ENCODE measurements around the gene FNDC5.

The FNDC5 gene

DNA sequence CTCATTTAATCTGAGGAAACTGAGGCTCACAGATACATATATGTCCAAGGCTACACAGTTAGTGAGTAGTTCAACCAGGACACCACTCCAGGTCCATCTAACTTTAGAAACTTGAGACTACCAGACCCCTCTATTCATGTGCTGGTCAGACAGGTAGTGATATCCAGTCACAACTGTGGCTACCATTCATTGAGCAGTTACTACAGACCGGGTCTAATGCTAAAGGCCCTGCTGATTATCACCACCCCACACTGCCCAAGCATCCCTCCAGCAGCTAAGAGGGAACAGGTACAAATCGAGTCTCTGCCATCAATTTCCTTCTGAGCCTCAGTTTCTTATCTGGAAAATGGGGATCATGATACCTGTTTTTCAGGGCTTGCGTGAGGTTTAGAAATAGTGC, 20.9 kb upstream of the FNDC5 start:
- TF ChIP-seq ZFX (IDR thresholded peaks at IDR 0.05) = no peak
- TF ChIP-seq, protein P1, sequence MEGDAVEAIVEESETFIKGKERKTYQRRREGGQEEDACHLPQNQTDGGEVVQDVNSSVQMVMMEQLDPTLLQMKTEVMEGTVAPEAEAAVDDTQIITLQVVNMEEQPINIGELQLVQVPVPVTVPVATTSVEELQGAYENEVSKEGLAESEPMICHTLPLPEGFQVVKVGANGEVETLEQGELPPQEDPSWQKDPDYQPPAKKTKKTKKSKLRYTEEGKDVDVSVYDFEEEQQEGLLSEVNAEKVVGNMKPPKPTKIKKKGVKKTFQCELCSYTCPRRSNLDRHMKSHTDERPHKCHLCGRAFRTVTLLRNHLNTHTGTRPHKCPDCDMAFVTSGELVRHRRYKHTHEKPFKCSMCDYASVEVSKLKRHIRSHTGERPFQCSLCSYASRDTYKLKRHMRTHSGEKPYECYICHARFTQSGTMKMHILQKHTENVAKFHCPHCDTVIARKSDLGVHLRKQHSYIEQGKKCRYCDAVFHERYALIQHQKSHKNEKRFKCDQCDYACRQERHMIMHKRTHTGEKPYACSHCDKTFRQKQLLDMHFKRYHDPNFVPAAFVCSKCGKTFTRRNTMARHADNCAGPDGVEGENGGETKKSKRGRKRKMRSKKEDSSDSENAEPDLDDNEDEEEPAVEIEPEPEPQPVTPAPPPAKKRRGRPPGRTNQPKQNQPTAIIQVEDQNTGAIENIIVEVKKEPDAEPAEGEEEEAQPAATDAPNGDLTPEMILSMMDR (conservative IDR thresholded peaks at IDR 0.05) = no peak
- no peak overlapping the region for H3K27ac ChIP-seq

DNA sequence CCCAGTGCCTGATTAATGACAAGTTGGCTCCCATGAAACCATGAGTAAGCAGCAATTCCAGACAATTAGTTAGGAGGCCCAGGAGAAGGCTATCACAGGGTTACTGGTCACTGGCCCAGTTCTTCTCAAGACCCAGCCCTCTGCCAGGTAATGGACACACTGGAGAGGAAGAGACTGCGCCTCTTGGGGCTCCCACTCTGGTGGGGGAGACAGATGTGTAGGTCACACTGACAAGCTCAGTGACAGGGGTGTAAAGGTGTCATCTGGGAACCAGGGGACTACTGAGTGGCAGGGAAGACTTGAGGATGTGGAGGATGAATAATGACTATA, 20.5 kb upstream of the FNDC5 start:
- no peak for TF ChIP-seq ZFX (IDR thresholded peaks at IDR 0.05)
- TF ChIP-seq, protein P1 (conservative IDR thresholded peaks at IDR 0.05) = no peak
- no peak overlapping the region for H3K27ac ChIP-seq

DNA sequence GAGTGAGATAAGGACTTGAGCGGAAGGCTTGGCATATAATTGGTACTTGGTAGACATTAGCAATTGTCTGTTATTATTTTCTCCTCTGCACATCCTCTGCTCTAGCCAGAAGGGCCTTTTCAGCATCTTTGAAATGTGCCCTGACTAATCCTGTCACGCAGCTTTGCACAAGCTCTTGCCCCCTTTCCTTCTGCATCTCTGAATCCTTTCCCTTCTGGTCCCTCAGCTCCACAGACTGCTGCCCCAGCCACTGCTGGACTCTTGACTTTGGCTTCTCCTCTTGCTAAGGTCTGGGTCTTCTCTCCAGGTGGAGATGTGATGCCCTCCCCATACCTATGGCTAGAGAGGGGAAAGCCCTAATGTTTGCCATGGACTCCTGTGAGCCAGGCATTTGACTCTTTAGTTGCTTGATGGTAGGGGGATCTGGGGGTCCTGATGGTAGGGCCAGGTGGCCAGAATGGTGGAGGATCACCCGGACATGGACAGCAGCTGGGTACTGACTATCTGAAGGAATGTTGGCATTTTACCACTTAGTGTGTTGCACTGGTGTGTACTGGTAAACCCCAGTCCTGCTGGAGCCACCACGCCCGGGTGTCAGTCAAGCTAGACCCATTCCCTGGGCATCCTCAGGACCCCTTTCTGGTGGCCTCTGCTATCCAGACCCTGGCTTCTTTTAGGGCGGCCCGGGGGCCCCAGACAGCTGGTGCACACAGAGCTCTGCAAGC, 20.0 kb upstream of the FNDC5 start:
- H3K27ac ChIP-seq = no peak overlapping the region
- no peak for TF ChIP-seq ZFX (IDR thresholded peaks at IDR 0.05)
- TF ChIP-seq, protein P1 (conservative IDR thresholded peaks at IDR 0.05) = no peak

DNA sequence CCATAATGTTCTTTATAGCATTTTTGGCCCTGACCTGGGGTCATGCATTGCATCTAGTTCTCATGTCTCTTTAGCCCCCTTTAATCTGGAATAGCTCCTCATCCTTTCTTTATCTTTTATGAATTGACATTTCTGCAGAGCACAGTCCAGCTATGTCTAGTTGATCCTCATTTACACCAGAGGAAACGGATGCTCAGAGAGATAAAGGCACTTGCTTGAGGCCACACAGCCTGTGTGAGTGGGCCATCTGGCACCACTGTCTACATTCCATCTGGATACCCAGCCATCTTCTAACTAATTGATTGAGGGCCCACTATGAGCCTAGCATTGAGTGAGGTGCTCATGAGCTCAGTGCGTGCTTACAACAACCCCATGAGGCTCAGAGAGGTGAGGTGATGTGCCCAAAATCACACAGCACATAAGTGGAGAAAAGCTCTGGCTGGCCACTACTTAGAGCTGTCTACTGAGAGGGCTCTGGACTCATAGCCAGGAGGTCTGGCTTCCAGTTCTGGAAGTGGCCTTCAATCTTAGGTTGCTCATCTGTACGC, 19.1 kb upstream of the FNDC5 start:
- no peak overlapping the region for H3K27ac ChIP-seq
- TF ChIP-seq, protein P1 (conservative IDR thresholded peaks at IDR 0.05) = no peak
- TF ChIP-seq ZFX (IDR thresholded peaks at IDR 0.05) = no peak

DNA sequence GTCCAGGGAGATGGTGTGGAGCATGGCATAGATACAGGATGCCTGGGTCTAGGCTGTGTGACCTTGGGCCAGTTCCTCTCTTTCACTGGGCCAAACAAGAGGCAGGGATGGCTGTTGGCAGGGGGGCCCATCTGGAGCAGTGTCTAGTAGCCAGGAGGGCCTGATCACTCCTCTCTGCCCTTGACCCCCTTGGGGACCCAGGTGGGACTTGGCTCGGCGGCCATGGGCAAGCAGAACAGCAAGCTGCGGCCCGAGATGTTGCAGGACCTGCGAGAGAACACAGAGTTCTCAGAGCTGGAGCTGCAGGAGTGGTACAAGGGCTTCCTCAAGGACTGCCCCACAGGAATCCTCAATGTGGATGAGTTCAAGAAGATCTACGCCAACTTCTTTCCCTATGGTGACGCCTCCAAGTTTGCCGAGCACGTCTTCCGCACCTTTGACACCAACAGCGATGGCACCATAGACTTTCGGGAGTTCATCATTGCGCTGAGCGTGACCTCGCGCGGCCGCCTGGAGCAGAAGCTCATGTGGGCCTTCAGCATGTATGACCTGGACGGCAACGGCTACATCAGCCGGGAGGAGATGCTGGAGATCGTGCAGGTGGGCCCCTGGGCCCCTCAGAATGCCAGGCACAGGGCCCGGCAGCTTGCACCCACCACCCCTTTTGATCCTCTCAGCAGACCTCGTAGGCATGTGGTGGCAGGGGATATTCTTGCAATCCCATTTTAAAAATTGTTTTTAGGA, 18.1 kb upstream of the FNDC5 start:
- no peak for TF ChIP-seq ZFX (IDR thresholded peaks at IDR 0.05)
- TF ChIP-seq, protein P1 (conservative IDR thresholded peaks at IDR 0.05) = no peak
- H3K27ac ChIP-seq = no peak overlapping the region

DNA sequence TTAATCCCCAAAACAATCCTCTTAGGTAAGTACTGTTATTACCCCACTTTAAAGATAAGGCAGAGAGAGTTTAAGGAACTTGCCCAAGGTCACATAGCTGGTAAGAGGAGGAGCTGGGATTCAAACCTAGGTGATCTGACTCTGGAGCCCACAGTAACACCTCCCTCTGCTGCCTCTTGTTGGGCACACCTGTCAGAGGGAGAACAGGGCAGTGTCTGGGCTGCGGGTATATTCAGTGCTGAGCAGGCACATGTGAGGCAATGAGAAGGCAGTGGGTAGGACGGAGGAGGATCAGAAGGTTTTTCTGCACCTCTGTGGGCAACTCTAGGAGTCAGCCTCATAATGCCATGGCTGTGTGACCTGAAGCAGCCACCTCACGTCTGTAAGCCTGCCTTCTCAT, 17.4 kb upstream of the FNDC5 start:
- no peak for TF ChIP-seq ZFX (IDR thresholded peaks at IDR 0.05)
- TF ChIP-seq, protein P1 (conservative IDR thresholded peaks at IDR 0.05) = no peak
- no peak overlapping the region for H3K27ac ChIP-seq

DNA sequence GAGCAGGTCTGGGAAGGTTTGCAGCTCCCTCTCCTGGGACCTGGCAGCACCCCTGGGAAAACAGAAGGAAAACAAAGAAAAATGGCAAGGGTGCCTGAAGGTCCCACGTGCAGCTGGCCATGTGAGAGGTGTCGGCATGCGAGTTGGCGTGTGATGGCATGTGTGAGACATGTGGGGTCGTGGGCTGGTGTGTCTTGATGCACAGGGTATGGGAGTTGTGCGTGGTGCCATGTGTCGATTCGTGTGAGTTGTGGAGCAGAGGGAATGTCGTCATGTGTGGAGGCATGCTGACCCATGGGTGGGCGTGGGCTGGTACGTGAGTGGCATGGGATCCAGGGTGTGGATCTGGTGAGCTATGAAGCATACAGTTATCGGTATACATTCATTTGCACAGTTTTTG, 16.9 kb upstream of the FNDC5 start:
- TF ChIP-seq, protein P1 (conservative IDR thresholded peaks at IDR 0.05) = no peak
- no peak for TF ChIP-seq ZFX (IDR thresholded peaks at IDR 0.05)
- H3K27ac ChIP-seq = no peak overlapping the region
